Fibroblast of lung (primary cell): Measurements from ENCODE around the gene MAMLD1.

Experiments used
- CTCF ChIP-seq, 2 donors: IDR thresholded peaks in 1 of 2; conservative IDR thresholded peaks in 1 of 2; 1 replicate in 1 of 2; 2 replicates in 1 of 2; pipeline ENCODE4 v1.5.1; 2011 to 2012; ENCODE audit warnings: low read length in 2 of 2, control low read depth in 1 of 2, inconsistent platforms in 1 of 2, low read depth in 1 of 2, mild to moderate bottlenecking in 1 of 2
- EZH2 ChIP-seq: IDR thresholded peaks from 2 replicates; pipeline ENCODE4 v1.5.1; 2012; ENCODE audit warnings: low read length, control low read depth, mild to moderate bottlenecking; ENCODE audit errors: missing control alignments

- no peak for TF ChIP-seq CTCF (conservative IDR thresholded peaks at IDR 0.05 in 1 of 2, IDR thresholded peaks at IDR 0.05 in 1 of 2; ENCODE audit: low read depth in 1 of 2, low read length in 2 of 2)
- no peak for TF ChIP-seq EZH2
Observed at GRCh38 chrX:150438165-150438564, 75.0 kb downstream of the MAMLD1 start.
